Body of pancreas (tissue), 4 donors: ENCODE measurements around the gene OR6V1.

Experiments used
- POLR2A ChIP-seq, 3 donors: fragments of 450-650 bp; IDR thresholded peaks; one replicate each; pipeline ENCODE4 v1.6.1; 2016; ENCODE audit warnings: antibody characterized with exemption in 3 of 3, mild to moderate bottlenecking in 2 of 3
- TF ChIP-seq, protein P1 (sequence below), 7 experiments: fragments of 450-650 bp in 4 of 7; fragments of 200-600 bp in 3 of 7; sonication (generic) in 3 of 7; IDR thresholded peaks; one replicate each; pipeline ENCODE4 v1.5.1; 2016 to 2019; ENCODE audit warnings: antibody characterized with exemption in 7 of 7

DNA sequence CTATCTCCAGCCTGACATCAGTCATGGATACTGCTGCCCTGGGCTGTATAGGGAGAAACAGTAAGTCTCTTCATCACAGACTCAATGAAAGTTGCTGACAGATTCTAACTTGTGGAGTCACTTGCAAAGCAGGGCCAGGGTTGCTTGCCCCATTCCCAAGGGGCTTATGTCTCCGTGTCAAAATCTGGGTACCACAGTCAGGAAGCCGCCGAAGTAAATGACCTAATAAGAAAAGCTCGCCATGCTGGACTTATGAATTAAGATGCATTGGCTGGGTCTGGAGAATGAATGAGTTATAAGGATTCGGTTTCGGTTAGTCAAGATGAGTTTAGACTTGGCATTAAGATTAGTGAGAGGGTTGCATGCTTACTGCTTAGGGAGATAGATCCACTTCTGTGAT, 10.8 kb upstream of the OR6V1 start:
- TF ChIP-seq POLR2A (IDR thresholded peaks at IDR 0.05) = no peak
- TF ChIP-seq, protein P1, sequence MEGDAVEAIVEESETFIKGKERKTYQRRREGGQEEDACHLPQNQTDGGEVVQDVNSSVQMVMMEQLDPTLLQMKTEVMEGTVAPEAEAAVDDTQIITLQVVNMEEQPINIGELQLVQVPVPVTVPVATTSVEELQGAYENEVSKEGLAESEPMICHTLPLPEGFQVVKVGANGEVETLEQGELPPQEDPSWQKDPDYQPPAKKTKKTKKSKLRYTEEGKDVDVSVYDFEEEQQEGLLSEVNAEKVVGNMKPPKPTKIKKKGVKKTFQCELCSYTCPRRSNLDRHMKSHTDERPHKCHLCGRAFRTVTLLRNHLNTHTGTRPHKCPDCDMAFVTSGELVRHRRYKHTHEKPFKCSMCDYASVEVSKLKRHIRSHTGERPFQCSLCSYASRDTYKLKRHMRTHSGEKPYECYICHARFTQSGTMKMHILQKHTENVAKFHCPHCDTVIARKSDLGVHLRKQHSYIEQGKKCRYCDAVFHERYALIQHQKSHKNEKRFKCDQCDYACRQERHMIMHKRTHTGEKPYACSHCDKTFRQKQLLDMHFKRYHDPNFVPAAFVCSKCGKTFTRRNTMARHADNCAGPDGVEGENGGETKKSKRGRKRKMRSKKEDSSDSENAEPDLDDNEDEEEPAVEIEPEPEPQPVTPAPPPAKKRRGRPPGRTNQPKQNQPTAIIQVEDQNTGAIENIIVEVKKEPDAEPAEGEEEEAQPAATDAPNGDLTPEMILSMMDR (IDR thresholded peaks at IDR 0.05) = no peak
